ENCODE data around the gene HPN.

- TF ChIP-seq EZH2 (IDR thresholded peaks at IDR 0.05; ENCODE audit: low read depth, unreplicated experiment) (no peak), CTCF (conservative IDR thresholded peaks at IDR 0.05; ENCODE audit: low read depth in 2 of 2) (no peak; a peak in 1 of 4 replicates), POLR2AphosphoS5 (IDR thresholded peaks at IDR 0.05; ENCODE audit: low read depth) (no peak), CREB1 (CRISPR knock-in tag; IDR thresholded peaks at IDR 0.05; ENCODE audit: low read depth) (no peak), ZNF114 (CRISPR knock-in tag; IDR thresholded peaks at IDR 0.05) (no peak), STAT1 (IDR thresholded peaks at IDR 0.05; ENCODE audit: unreplicated experiment) (no peak)
Observed at GRCh38 chr19:35084509-35084762, 42.9 kb downstream of the HPN start.

Data from GM23338 (cell line).